Measurements from ENCODE around the gene ANKRD13A.

DNA sequence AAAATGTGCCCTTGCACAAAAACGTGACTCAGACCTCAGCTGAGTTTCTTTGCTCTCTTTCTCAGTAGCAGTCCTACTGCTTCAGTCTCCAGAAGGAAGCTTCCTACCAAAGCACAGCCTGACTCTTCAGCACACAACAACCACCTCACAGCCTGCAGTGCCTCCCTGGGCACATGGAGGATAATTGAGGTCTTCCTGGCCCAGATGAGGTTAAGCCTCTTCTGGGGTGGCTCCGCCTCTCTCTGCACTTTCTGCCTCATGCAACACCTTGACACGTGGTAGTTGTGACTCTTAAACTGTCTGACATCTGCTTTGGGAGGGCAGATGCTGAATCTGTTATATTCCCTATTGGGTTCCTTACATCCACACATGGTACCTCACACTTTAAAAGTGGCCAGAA, 36.8 kb upstream of the ANKRD13A start:
- TF ChIP-seq, protein P1, sequence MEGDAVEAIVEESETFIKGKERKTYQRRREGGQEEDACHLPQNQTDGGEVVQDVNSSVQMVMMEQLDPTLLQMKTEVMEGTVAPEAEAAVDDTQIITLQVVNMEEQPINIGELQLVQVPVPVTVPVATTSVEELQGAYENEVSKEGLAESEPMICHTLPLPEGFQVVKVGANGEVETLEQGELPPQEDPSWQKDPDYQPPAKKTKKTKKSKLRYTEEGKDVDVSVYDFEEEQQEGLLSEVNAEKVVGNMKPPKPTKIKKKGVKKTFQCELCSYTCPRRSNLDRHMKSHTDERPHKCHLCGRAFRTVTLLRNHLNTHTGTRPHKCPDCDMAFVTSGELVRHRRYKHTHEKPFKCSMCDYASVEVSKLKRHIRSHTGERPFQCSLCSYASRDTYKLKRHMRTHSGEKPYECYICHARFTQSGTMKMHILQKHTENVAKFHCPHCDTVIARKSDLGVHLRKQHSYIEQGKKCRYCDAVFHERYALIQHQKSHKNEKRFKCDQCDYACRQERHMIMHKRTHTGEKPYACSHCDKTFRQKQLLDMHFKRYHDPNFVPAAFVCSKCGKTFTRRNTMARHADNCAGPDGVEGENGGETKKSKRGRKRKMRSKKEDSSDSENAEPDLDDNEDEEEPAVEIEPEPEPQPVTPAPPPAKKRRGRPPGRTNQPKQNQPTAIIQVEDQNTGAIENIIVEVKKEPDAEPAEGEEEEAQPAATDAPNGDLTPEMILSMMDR (IDR thresholded peaks at IDR 0.05): no peak
- no peak for TF ChIP-seq POLR2A (IDR thresholded peaks at IDR 0.05)

Measured in body of pancreas (tissue), 4 donors.